Ovary (tissue), 3 donors: ENCODE measurements around the gene GRIN2A.

Experiments
- POLR2A ChIP-seq: fragments of 450-650 bp; IDR thresholded peaks from one replicate; pipeline ENCODE4 v1.6.1; 2017; ENCODE audit warnings: antibody characterized with exemption, mild to moderate bottlenecking, moderate library complexity
- TF ChIP-seq, protein P1 (sequence below), 3 donors: fragments of 450-650 bp in 2 of 3; fragments of 200-600 bp in 1 of 3; IDR thresholded peaks; one replicate each; pipeline versions ENCODE4 v1.5.1 to v1.8.0; 2016 to 2022; ENCODE audit warnings: antibody characterized with exemption in 3 of 3, mild to moderate bottlenecking in 1 of 3
- donor health status: DM: no; HTN: no; CAD: no.

GRCh38 chr16:9845661-9846361 lies 336.4 kb downstream of the GRIN2A start:
- TF ChIP-seq, protein P1, sequence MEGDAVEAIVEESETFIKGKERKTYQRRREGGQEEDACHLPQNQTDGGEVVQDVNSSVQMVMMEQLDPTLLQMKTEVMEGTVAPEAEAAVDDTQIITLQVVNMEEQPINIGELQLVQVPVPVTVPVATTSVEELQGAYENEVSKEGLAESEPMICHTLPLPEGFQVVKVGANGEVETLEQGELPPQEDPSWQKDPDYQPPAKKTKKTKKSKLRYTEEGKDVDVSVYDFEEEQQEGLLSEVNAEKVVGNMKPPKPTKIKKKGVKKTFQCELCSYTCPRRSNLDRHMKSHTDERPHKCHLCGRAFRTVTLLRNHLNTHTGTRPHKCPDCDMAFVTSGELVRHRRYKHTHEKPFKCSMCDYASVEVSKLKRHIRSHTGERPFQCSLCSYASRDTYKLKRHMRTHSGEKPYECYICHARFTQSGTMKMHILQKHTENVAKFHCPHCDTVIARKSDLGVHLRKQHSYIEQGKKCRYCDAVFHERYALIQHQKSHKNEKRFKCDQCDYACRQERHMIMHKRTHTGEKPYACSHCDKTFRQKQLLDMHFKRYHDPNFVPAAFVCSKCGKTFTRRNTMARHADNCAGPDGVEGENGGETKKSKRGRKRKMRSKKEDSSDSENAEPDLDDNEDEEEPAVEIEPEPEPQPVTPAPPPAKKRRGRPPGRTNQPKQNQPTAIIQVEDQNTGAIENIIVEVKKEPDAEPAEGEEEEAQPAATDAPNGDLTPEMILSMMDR (IDR thresholded peaks at IDR 0.05), result no peak
- no peak for TF ChIP-seq POLR2A
